Parathyroid adenoma (tissue), 2 donors: ENCODE data around the gene RFLNA.

Experiments
- H2AFZ ChIP-seq: fragments of 300-600 bp; sonication (generic); one replicate; pipeline ENCODE4 v1.7.0; 2017; ENCODE audit warnings: antibody characterized with exemption, mild to moderate bottlenecking
- H3K27ac ChIP-seq: fragments of 300-600 bp; sonication (generic); one replicate; pipeline ENCODE4 v1.7.0; 2017
- H3K27me3 ChIP-seq: fragments of 300-600 bp; sonication (generic); one replicate; pipeline ENCODE4 v1.7.0; 2017; ENCODE audit warnings: low read length; ENCODE audit not compliant: control insufficient read depth, insufficient read depth
- H3K36me3 ChIP-seq: fragments of 300-600 bp; sonication (generic); one replicate; pipeline ENCODE4 v1.7.0; 2017; ENCODE audit warnings: low read length; ENCODE audit not compliant: control insufficient read depth, insufficient read depth
- H3K4me1 ChIP-seq: fragments of 300-600 bp; sonication (generic); one replicate; pipeline ENCODE4 v1.7.0; 2017; ENCODE audit warnings: control low read depth
- H3K4me2 ChIP-seq: fragments of 300-600 bp; sonication (generic); one replicate; pipeline ENCODE4 v1.7.0; 2017; ENCODE audit warnings: low read length
- H3K4me3 ChIP-seq: fragments of 300-600 bp; sonication (generic); one replicate; pipeline ENCODE4 v1.7.0; 2017; ENCODE audit warnings: low read depth, low read length
- H3K79me2 ChIP-seq: fragments of 300-600 bp; sonication (generic); one replicate; pipeline ENCODE4 v1.7.0; 2017; ENCODE audit warnings: control low read depth
- H3K9ac ChIP-seq: fragments of 300-600 bp; sonication (generic); one replicate; pipeline ENCODE4 v1.7.0; 2017; ENCODE audit warnings: mild to moderate bottlenecking
- H3K9me3 ChIP-seq: fragments of 300-600 bp; sonication (generic); one replicate; pipeline ENCODE4 v1.7.0; 2017; ENCODE audit warnings: low read length; ENCODE audit not compliant: control insufficient read depth
- CTCF ChIP-seq: fragments of 300-600 bp; sonication (generic); IDR thresholded peaks from one replicate; pipeline ENCODE4 v1.7.0; 2017; ENCODE audit warnings: antibody characterized with exemption, mild to moderate bottlenecking
- donor health status: primary hyperparathyroidism.

RFLNA gene

GRCh38 chr12:124361074-124361970 is 66.4 kb downstream of the RFLNA start:
- H2AFZ ChIP-seq = no peak overlapping the region
- H3K9me3 ChIP-seq = no peaks in the 10 kb centered on the region
- peaks cover 39% of the 10 kb centered on the region for H3K4me1 ChIP-seq
- H3K79me2 ChIP-seq = peaks cover 12% of the 10 kb centered on the region
- H3K36me3 ChIP-seq = no peaks in the 10 kb centered on the region
- no peak for TF ChIP-seq CTCF
- H3K9ac ChIP-seq = no peak overlapping the region
- H3K4me3 ChIP-seq = no peak overlapping the region
- H3K27me3 ChIP-seq = no peaks in the 10 kb centered on the region
- H3K4me2 ChIP-seq = peak overlapping the region; percentile 51
- H3K27ac ChIP-seq = peak overlapping the region; percentile 72

GRCh38 chr12:124361996-124362395 is 67.1 kb downstream of the RFLNA start:
- no peaks in the 10 kb centered on the region for H3K9me3 ChIP-seq
- H3K36me3 ChIP-seq = no peaks in the 10 kb centered on the region
- no peak overlapping the region for H2AFZ ChIP-seq
- no peak overlapping the region for H3K27ac ChIP-seq
- TF ChIP-seq CTCF = no peak
- H3K4me3 ChIP-seq = no peak overlapping the region
- H3K79me2 ChIP-seq = peaks cover 12% of the 10 kb centered on the region
- peaks cover 42% of the 10 kb centered on the region for H3K4me1 ChIP-seq
- H3K27me3 ChIP-seq = no peaks in the 10 kb centered on the region
- no peak overlapping the region for H3K4me2 ChIP-seq
- no peak overlapping the region for H3K9ac ChIP-seq

- H3K4me2 ChIP-seq = no peak overlapping the region
- H3K9ac ChIP-seq = no peak overlapping the region
- no peaks in the 10 kb centered on the region for H3K27me3 ChIP-seq
- no peaks in the 10 kb centered on the region for H3K9me3 ChIP-seq
- H3K79me2 ChIP-seq = peaks cover 12% of the 10 kb centered on the region
- H2AFZ ChIP-seq = no peak overlapping the region
- no peak overlapping the region for H3K4me3 ChIP-seq
- TF ChIP-seq CTCF = no peak
- no peak overlapping the region for H3K27ac ChIP-seq
- peaks cover 44% of the 10 kb centered on the region for H3K4me1 ChIP-seq
- no peaks in the 10 kb centered on the region for H3K36me3 ChIP-seq
These were observed 68.6 kb downstream of the RFLNA start for GRCh38 chr12:124363353-124363965.

GRCh38 chr12:124364543-124364942 is 69.7 kb downstream of the RFLNA start:
- H3K36me3 ChIP-seq = no peaks in the 10 kb centered on the region

More at GRCh38 chr12:124364543-124364942, 69.7 kb downstream of the RFLNA start:
- Histone ChIP-seq H2AFZ (no peak overlapping the region), H3K4me3 (no peak overlapping the region), H3K27ac (no peak overlapping the region), H3K4me1 (peaks cover 40% of the 10 kb centered on the region), H3K9ac (no peak overlapping the region), H3K4me2 (no peak overlapping the region), H3K9me3 (no peaks in the 10 kb centered on the region), H3K27me3 (no peaks in the 10 kb centered on the region), H3K79me2 (peaks cover 12% of the 10 kb centered on the region)
- no peak for TF ChIP-seq CTCF
